HG03469 (cell line): ENCODE data around the gene PCNX4.
"Not testable (repeated sequence)": the region's sequence is repeated elsewhere in the genome, so short reads cannot be mapped to it uniquely, and the experiment has no call there.

Experiments used
- ATAC-seq: cut with Tn5 transposase; IDR thresholded peaks from one replicate; pipeline ENCODE4 v1.9.1; 2021; ENCODE audit warnings: mild to moderate bottlenecking, moderate library complexity, moderate number of reproducible peaks; ENCODE audit not compliant: unreplicated experiment

PCNX4 gene

GRCh38 chr14:60091550-60092525 is at the start of gene PCNX4:
Gene PCNX4 (plus strand): TSS chr14:60091923. CDS start chr14:60107639, 15,716 bp downstream.
- peak; percentile 86 for ATAC-seq

GRCh38 chr14:60047976-60048375 is 43.7 kb upstream of the PCNX4 start:
- ATAC-seq: not testable (repeated sequence)

- ATAC-seq: no peak
Measured at GRCh38 chr14:60051721-60052221, 40.0 kb upstream of the PCNX4 start.

- ATAC-seq: no peak
Measured at GRCh38 chr14:60058087-60058486, 33.6 kb upstream of the PCNX4 start.

GRCh38 chr14:60061371-60061770 is 30.4 kb upstream of the PCNX4 start:
- no peak for ATAC-seq

GRCh38 chr14:60064491-60065072 is 27.1 kb upstream of the PCNX4 start:
- no peak for ATAC-seq

- ATAC-seq: no peak
Measured at GRCh38 chr14:60067882-60068281, 23.8 kb upstream of the PCNX4 start.

- ATAC-seq: no peak
Measured at GRCh38 chr14:60079723-60080122, 12.0 kb upstream of the PCNX4 start.

- ATAC-seq: no peak
Measured at GRCh38 chr14:60085085-60085484, 6.6 kb upstream of the PCNX4 start.

GRCh38 chr14:60085693-60086092 is 6.0 kb upstream of the PCNX4 start:
- ATAC-seq: no peak

GRCh38 chr14:60087668-60088067 is 4.1 kb upstream of the PCNX4 start:
- no peak for ATAC-seq

GRCh38 chr14:60089221-60089620 is 2.5 kb upstream of the PCNX4 start:
- no peak for ATAC-seq

- ATAC-seq: no peak
Measured at GRCh38 chr14:60090864-60091519, 731 bp upstream of the PCNX4 start.

GRCh38 chr14:60092526-60092920 is 800 bp downstream of the PCNX4 start:
- ATAC-seq: no peak

GRCh38 chr14:60093080-60093479 is 1.4 kb downstream of the PCNX4 start:
- ATAC-seq: no peak

GRCh38 chr14:60093606-60094005 is 1.9 kb downstream of the PCNX4 start:
- ATAC-seq: no peak

- ATAC-seq: no peak
Measured at GRCh38 chr14:60094306-60094897, 2.7 kb downstream of the PCNX4 start.

GRCh38 chr14:60095231-60095630 is 3.5 kb downstream of the PCNX4 start:
- ATAC-seq: no peak

GRCh38 chr14:60095781-60096450 is 4.2 kb downstream of the PCNX4 start:
- ATAC-seq: no peak

GRCh38 chr14:60097974-60098373 is 6.3 kb downstream of the PCNX4 start:
- no peak for ATAC-seq
